H1 (cell line): ENCODE results near the gene RORB.

ENCODE experiments used
- BRCA1 ChIP-seq: IDR thresholded peaks from 2 replicates; pipeline ENCODE4 v1.6.1; 2012; ENCODE audit warnings: low read depth, low read length, improper control_type of control experiment
- EP300 ChIP-seq, 2 experiments: IDR thresholded peaks; 1 replicate in 1 of 2; 2 replicates in 1 of 2; pipeline ENCODE4 v1.6.1; 2011 to 2012; ENCODE audit warnings: low read depth in 2 of 2, low read length in 2 of 2, mild to moderate bottlenecking in 2 of 2, borderline replicate concordance in 1 of 2, inconsistent platforms in 1 of 2, moderate library complexity in 1 of 2
- POLR2A ChIP-seq, 2 experiments: IDR thresholded peaks; 1 replicate in 1 of 2; 2 replicates in 1 of 2; pipeline ENCODE4 v1.6.1; 2011; ENCODE audit warnings: low read depth in 2 of 2, low read length in 2 of 2, mild to moderate bottlenecking in 2 of 2; ENCODE audit errors: control extremely low read depth in 1 of 2
- POLR2AphosphoS5 ChIP-seq: IDR thresholded peaks from 2 replicates; pipeline ENCODE4 v1.6.1; 2011; ENCODE audit warnings: low read depth, low read length
- TF ChIP-seq, protein P1 (sequence below), 3 experiments: IDR thresholded peaks; 1 replicate in 2 of 3; 2 replicates in 1 of 3; pipeline versions ENCODE4 v1.5.1 to v1.6.1; 2011; ENCODE audit warnings: low read length in 3 of 3, mild to moderate bottlenecking in 3 of 3, inconsistent platforms in 2 of 3, low read depth in 1 of 3, moderate library complexity in 1 of 3; ENCODE audit not compliant: insufficient read depth in 1 of 3; ENCODE audit errors: control extremely low read depth in 1 of 3
- TF ChIP-seq, protein P2 (sequence below): IDR thresholded peaks from 2 replicates; pipeline ENCODE4 v1.6.1; 2011; ENCODE audit warnings: low read length, improper control_type of control experiment

DNA sequence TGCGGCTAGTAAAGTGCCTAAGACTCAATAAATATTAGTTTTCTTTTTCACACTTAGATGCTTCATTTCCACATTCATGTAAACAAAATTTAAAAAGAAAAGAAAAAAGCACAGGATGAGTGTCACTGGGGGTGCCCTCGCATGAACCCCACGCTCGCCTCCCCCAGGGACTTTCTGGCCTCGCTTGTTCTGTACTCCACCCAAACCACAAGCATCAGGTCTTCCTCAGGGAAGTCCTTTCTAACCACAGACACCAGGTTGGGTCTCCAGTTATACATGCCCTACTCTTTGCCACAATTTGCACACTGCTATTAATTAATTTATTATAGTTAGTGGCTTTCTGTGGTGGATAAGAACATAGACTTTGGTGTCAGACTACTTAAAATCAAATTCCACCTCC lies 92.4 kb downstream of the RORB start:
- TF ChIP-seq, protein P1, sequence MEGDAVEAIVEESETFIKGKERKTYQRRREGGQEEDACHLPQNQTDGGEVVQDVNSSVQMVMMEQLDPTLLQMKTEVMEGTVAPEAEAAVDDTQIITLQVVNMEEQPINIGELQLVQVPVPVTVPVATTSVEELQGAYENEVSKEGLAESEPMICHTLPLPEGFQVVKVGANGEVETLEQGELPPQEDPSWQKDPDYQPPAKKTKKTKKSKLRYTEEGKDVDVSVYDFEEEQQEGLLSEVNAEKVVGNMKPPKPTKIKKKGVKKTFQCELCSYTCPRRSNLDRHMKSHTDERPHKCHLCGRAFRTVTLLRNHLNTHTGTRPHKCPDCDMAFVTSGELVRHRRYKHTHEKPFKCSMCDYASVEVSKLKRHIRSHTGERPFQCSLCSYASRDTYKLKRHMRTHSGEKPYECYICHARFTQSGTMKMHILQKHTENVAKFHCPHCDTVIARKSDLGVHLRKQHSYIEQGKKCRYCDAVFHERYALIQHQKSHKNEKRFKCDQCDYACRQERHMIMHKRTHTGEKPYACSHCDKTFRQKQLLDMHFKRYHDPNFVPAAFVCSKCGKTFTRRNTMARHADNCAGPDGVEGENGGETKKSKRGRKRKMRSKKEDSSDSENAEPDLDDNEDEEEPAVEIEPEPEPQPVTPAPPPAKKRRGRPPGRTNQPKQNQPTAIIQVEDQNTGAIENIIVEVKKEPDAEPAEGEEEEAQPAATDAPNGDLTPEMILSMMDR (IDR thresholded peaks at IDR 0.05; ENCODE audit: control extremely low read depth in 1 of 3, insufficient read depth in 1 of 3, low read depth in 1 of 3, low read length in 3 of 3), result no peak
- TF ChIP-seq POLR2A (IDR thresholded peaks at IDR 0.05; ENCODE audit: control extremely low read depth in 1 of 2, low read depth in 2 of 2, low read length in 2 of 2) (no peak), EP300 (IDR thresholded peaks at IDR 0.05; ENCODE audit: borderline replicate concordance in 1 of 2, low read depth in 2 of 2, low read length in 2 of 2) (no peak), POLR2AphosphoS5 (no peak), BRCA1 (no peak)
- TF ChIP-seq, protein P2, sequence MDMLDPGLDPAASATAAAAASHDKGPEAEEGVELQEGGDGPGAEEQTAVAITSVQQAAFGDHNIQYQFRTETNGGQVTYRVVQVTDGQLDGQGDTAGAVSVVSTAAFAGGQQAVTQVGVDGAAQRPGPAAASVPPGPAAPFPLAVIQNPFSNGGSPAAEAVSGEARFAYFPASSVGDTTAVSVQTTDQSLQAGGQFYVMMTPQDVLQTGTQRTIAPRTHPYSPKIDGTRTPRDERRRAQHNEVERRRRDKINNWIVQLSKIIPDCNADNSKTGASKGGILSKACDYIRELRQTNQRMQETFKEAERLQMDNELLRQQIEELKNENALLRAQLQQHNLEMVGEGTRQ, result no peak
